GM10248 (cell line): Measurements from ENCODE around the gene ABCA3.
"Not testable (repeated sequence)": the region's sequence is repeated elsewhere in the genome, so short reads cannot be mapped to it uniquely, and the experiment has no call there.

Experiments
- CTCF ChIA-PET: fragments of 300-600 bp; sonication (Branson Sonifier 250); formaldehyde crosslinking; extraction: SDS; loops from one replicate; lab custom pipeline; 2021; ENCODE audit warnings: antibody characterized with exemption; lab: Yijun Ruan, JAX
- POLR2A ChIA-PET: fragments of 350-650 bp; sonication (Branson Sonifier 250); formaldehyde crosslinking; extraction: SDS; loops from one replicate; lab custom pipeline; 2020; ENCODE audit warnings: antibody characterized with exemption; lab: Yijun Ruan, JAX
- DNase-seq: peaks from one replicate; pipeline ENCODE4 v3.0.0; 2012; ENCODE audit errors: extremely low spot score
- CTCF ChIP-seq: IDR thresholded peaks from 2 replicates; pipeline ENCODE4 v1.5.1; 2012; ENCODE audit warnings: mild to moderate bottlenecking, low read depth; ENCODE audit errors: extremely low read depth, missing control alignments, control extremely low read depth

Gene ABCA3

GRCh38 chr16:2243781-2244180 lies 96.7 kb downstream of the ABCA3 start:
- POLR2A ChIA-PET = interaction anchor here (0.5 kb wide), 1 partner anchor 699 kb away, joined by 5 read pairs; no protein-coding TSS in a partner anchor
- no peak for TF ChIP-seq CTCF
- no peak for DNase-seq
- CTCF ChIA-PET = no interaction called here

- ChIA-PET POLR2A (interaction anchor here (0.5 kb wide), 1 partner anchor 700 kb away, joined by 5 read pairs; no protein-coding TSS in a partner anchor), CTCF (no interaction called here)
- TF ChIP-seq CTCF = no peak
- DNase-seq = no peak
These were observed 97.4 kb downstream of the ABCA3 start for GRCh38 chr16:2243031-2243528.

GRCh38 chr16:2242598-2242997 lies 97.9 kb downstream of the ABCA3 start:
- POLR2A ChIA-PET = interaction anchor here (1.1 kb wide), 1 partner anchor 9 kb away, joined by 4 read pairs; the partner anchor contains the start of gene ECI1
- CTCF ChIA-PET = no interaction called here
- no peak for TF ChIP-seq CTCF
- DNase-seq = no peak

GRCh38 chr16:2240331-2240730 lies 100.2 kb downstream of the ABCA3 start:
- POLR2A ChIA-PET, DNase-seq: not testable (repeated sequence)
- CTCF ChIA-PET = interaction anchor here (0.7 to 1.0 kb wide), 2 partner anchors 11 to 237 kb away, joined by 3 read pairs; partner anchors contain the start of gene ECI1

GRCh38 chr16:2238838-2239675 lies 101.5 kb downstream of the ABCA3 start:
- POLR2A ChIA-PET = interaction anchor here (0.6 to 0.7 kb wide), 2 partner anchors 84 to 249 kb away, joined by 3 to 4 read pairs; partner anchors contain the start of gene TRAF7

GRCh38 chr16:2238150-2238837 lies 102.2 kb downstream of the ABCA3 start:
- TF ChIP-seq CTCF = no peak
- ChIA-PET POLR2A (interaction anchor here (0.6 to 0.7 kb wide), 2 partner anchors 83 to 250 kb away, joined by 3 to 4 read pairs; partner anchors contain the start of gene TRAF7), CTCF (interaction anchor here (1.2 to 1.4 kb wide), 2 partner anchors 13 to 234 kb away, joined by 3 to 4 read pairs; partner anchors contain the start of gene ECI1)
- no peak for DNase-seq

More at GRCh38 chr16:2238838-2239675, 101.5 kb downstream of the ABCA3 start:
- no peak for DNase-seq
- no peak for TF ChIP-seq CTCF
- CTCF ChIA-PET = interaction anchor here (1.4 kb wide), 1 partner anchor 235 kb away, joined by 3 read pairs; no protein-coding TSS in a partner anchor
